NCI-H1930 (cell line): ENCODE results near the gene DAB2IP.
"Not testable (repeated sequence)": the region's sequence is repeated elsewhere in the genome, so short reads cannot be mapped to it uniquely, and the experiment has no call there.

ENCODE experiments used
- DNase-seq, 2 experiments: peaks; one replicate each; lab custom pipeline; 2025; lab: John Stamatoyannopoulos, UW

Gene DAB2IP

DNA sequence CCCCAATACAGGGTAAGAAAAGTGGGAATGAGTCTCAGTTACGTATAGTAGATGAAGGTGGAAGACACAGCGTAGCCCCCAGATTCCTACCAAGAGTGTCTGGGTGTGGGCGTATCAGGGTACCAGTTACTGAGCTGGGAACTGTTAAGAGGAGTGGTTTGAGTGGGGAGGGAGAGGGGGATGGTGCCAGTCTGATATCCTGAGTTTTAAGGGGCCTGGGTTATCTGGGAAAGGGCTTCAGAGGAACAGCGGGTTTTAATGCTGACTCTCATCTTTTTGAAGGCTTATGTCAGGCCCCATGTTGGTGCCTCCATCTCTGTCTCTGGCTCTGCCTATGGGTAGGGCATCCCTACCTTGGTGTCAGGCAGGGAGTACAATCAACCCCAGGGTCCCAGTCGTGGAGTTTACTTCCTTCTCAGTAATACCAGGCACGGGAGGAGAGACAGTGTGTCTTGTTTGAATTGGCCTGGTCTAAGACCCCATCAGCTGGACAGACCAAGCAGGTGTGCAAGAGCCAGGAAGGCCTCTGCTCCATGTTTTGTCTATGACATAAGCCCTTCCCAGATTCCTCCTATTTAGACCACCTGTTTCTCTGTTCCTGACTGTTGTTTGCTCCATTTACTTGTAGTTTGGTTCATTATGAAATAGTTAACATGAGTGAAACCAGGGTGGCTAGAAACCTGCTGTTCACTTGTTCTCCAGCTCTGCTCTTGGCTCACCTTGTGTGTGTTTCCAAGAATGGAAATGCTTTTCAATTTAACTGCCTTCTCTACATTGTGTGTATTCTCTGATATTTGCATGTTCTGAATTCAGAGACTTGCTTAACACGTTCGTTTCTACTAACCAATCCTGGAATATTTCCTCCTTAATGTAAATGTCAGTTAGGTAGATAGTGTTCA, 125.6 kb downstream of the DAB2IP start:
- no peak for DNase-seq

DNA sequence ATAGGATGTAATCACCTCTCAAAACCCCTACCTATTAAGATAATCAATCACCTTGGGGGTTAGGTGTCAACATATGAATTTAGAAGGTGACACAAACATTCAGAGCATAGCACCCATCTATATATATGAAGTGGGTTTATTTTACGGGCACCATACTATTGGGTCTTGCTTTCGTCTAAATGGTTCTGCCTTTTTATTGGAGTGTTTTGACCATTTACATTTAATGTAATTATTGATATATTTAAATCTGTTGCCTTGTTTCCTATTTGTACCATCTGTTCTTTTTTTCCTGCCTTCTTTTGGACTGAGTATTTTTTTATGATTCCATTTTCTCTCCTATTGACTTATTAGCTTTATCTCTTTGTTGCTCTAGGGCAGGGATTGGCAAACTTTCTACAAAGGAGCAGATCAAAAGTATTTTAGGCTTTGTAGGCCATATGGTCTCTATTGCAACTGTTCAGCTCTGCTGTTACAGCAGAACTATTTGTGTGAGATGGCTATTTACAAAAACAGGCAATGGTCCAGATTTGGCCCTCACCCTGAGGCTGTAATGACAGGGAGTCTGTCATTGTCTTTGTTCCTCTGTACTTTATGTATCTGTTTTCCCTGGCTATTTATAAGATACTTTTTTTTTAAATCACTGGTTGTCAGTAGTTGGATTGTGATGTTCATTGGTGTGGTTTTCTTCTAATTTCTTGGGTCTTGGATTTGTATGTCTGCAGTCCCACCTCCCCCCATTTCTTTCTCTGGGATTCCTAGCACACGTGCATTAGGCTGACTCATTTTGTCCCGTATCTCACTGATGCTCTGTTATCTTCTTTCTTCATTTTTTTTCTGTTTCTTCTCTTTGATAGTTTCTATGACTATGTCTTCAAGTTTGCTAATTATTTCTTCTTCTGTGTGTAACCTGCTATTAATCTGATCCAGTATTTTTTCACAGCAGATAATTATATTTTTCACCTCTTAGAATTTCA, 127.1 kb downstream of the DAB2IP start:
- no peak for DNase-seq

GRCh38 chr9:121779381-121780117, 128.1 kb downstream of the DAB2IP start:
- DNase-seq: no peak

- DNase-seq: no peak
Measured at GRCh38 chr9:121780177-121781040, 129.0 kb downstream of the DAB2IP start.

DNA sequence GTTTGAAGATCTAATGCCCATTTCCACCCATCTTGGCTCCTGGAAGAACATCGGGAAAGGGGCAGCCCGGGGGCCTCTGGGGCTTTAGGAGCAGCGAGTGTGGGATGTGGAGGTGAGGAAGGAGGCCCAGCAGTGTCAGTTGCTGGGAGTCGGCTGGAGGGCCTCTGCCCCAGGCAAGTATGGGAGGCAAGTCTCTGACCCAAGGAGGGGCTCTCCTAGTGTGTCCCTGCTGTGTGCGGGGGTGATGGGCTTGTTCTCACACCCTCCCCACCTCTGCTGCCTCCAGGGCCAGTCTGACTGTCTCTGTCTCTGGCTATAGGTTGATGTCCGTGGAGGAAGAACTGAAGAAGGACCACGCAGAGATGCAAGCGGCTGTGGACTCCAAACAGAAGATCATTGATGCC, 129.7 kb downstream of the DAB2IP start:
- DNase-seq: no peak

DNA sequence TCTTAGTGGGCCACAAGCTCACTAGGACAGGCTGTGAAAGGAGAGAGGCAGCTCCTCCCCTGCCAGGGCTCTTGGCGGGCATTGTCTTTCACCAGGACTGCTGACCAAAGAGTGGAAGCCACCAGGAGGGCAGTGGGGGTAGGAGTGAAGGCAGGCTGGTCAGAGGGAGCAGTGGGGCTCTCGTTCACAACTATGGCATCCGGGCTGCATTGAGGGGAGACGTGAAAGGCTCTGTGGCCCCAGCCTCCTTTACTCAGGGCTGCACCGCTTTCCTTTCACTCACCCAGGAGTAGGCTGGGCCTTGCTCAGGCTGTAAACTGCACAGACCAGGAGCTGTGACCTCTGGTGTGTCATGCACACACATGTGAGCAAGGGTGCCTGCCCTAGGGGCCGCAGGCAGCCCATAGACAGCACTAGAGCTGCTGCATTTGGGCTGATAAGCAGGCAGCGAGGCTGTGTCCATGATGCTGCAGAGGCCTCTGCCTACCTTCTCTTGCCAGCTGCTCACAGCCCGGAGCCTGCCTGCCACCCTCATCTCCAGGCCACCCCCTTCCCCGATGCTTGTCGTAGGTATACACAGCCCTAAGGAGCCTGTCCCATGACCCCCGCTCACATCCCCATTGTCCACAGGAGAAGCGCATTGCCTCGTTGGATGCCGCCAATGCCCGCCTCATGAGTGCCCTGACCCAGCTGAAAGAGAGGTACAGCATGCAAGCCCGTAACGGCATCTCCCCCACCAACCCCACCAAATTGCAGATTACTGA, 130.4 kb downstream of the DAB2IP start:
- no peak for DNase-seq

GRCh38 chr9:121782514-121783110, 131.2 kb downstream of the DAB2IP start:
- DNase-seq: no peak

DNA sequence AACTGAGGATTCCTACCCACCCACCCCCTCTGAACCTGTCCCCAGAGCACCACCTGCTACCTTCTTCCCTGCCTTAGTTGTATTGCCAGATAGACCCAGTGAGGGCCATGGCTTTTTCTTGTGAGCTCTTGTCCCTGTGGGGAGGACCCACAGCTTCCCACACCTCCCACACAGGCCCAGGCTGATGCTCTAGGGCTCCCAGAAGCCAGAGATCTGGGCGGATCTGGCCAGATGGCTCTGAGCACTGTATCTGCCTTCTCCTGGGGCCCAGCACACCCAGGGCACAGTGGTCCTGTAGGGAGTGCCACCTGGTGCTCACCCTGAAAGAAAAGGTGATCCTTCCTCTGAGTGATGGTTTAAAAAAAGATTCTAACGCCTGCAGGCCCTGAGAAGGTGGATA, 131.7 kb downstream of the DAB2IP start:
- DNase-seq: no peak

DNA sequence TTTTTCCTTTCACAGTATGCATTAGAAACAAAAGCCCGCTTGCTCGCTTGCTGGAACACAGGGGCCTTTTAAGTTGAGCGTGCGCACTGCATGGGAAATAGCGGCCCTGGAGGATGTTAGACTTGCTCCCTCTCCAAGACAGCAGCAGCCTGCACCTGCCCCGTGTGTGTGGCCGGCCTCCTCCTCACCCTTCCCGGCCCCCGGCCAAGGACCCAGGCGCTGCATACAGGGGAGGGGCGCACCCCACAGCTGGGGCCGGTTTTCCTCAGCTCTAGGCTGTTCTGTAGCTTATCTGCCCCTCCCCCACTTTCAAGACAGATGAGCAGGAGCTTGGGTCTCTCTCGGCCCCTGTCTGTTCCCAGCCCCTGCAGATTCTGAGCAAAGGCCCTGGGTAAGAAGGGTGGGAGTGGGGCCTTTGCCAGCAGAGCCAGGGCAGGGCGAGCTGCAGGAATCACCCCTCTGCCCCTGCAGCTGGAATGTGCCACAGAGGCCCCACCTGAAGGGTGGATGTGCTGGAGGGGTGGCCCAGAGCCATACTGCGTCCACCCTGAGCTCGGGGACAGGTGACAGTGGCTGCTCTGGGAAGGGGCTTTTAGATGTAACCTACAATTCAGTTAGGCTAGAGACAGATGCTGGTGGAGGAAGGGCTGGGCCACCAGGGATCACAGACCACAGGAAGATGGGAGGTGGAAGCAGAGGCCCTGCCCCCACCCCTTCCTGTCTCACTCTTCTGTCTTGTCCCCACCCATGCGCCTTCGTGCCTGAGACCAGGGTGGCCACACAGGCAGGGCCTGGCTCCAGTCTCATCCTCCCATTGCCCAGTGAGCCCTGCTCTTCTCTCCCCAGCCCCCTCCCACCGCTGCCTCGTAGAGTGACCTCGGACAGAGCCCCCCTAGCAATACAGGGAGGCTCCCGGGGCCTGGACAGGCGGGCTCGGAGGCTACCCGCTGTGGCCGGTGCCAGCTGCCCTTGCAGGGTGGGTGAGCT, 132.4 kb downstream of the DAB2IP start:
- no peak for DNase-seq

DNA sequence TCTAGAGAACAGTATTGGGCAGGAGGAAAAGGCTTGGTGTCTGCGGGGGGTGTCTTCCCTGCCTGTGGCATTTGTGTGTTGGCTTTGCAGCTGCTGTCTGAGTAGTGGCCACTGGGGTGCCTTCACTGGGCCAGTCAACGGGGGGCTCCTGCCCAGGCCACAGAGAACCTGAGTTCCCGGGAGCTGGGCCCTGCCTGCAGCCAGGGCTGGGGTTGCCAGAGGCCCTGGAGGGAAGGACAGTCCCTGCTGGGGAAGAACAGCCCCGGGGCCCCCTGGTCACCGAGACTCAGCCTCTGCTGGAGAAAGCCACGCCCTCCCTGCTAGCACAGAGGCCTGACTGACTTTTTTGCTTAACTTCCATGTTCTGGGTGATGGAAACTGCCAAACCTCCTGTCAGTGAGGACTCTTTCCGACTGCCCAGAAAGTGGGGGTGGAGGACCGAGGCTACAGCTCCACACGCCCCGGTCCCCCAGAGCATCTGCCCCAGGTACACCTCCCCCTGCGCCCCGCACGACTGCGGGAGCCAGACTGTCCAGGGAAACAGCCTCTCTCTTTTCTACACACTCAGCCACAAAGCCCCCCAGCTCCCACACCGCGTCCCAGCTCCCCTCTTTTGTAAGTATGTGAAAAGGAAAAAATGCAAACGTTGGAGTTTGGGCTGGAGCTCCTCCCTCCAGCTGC, 133.4 kb downstream of the DAB2IP start:
- DNase-seq: no peak

GRCh38 chr9:121785673-121786542, 134.5 kb downstream of the DAB2IP start:
- no peak for DNase-seq

DNA sequence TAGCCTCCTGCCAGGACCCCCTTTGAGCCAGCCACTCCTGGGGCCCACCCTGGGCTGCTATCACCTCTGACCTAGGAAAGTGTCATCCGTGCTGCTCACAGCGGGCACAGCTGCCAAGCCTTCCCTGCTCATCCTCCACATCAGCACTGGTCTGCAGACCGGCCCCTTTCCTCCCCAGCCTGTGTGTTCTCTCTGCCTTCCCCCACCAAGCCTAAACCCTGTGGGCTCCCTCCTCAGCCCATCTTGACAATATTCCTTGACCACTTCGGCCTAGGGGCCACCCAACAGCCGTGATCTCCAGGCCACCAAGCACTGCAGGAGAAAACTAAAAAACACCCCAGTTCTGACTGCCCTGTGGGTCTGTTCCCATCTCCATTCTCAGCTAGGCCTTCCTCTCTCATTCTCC, 135.1 kb downstream of the DAB2IP start:
- no peak for DNase-seq

- DNase-seq: no peak
Measured at GRCh38 chr9:121786998-121787422, 135.6 kb downstream of the DAB2IP start.

GRCh38 chr9:121788686-121789366, 137.4 kb downstream of the DAB2IP start:
- DNase-seq: no peak

GRCh38 chr9:121790841-121791240, 139.4 kb downstream of the DAB2IP start:
- DNase-seq: no peak

DNA sequence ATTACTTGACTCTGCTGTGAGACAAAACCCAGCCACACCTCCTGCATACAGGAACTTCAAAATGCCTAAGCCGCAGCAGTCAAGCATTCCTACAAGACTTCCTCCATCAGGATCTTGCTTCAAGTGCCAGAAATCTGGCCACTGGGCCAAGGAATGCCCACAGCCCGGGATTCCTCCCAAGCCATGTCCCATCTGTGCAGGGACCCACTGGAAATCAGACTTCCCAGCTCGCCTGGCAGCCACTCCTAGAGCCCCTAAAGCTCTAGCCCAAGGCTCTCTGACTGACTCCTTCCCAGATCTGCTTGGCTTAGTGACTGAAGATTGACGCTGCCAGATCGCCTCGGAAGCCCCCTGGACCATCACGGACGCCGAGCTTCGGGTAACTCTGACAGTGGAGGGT, 141.0 kb downstream of the DAB2IP start:
- not testable (repeated sequence) for DNase-seq
